Peyer's patch (tissue), 4 donors: Measurements from ENCODE around the gene UPF2. TPM values are rescaled to one million over a fixed set of nuclear protein-coding genes. Genes with fewer than 3 reads are reported as not detected.

Experiments
- DNase-seq, 3 donors: peaks; one replicate each; pipeline ENCODE4 v3.0.0-alpha.2; 2017 to 2019
- H3K27ac ChIP-seq, 4 donors: fragments of 200-600 bp; sonication (generic); one replicate each; pipeline ENCODE4 v1.5.1; 2016 to 2019
- H3K27me3 ChIP-seq, 2 donors: fragments of 200-600 bp; sonication (generic); one replicate each; pipeline ENCODE4 v1.5.1; 2019
- H3K36me3 ChIP-seq, 3 donors: fragments of 200-600 bp; sonication (generic); one replicate each; pipeline ENCODE4 v1.5.1; 2016 to 2019
- H3K4me1 ChIP-seq, 4 donors: fragments of 200-600 bp; sonication (generic); one replicate each; pipeline ENCODE4 v1.5.1; 2016 to 2019
- H3K4me3 ChIP-seq, 4 donors: fragments of 200-600 bp; sonication (generic); 1 replicate in 3 of 4; 2 replicates in 1 of 4; pipeline ENCODE4 v1.5.1; 2016 to 2019; ENCODE audit warnings: mild to moderate bottlenecking in 1 of 4
- H3K9me3 ChIP-seq, 4 donors: fragments of 200-600 bp; sonication (generic); one replicate each; pipeline ENCODE4 v1.5.1; 2016 to 2019; ENCODE audit warnings: mild to moderate bottlenecking in 1 of 4
- POLR2A ChIP-seq, 2 donors: fragments of 450-650 bp; IDR thresholded peaks; one replicate each; pipeline ENCODE4 v1.5.1; 2017; ENCODE audit warnings: antibody characterized with exemption in 2 of 2, mild to moderate bottlenecking in 2 of 2, moderate library complexity in 2 of 2
- total RNA-seq, 4 donors: library from RNA; depleted of rRNA; stranded (reverse); fragments of >200 nt; gene quantifications; one replicate each; pipeline ENCODE4 v1.1.0, GENCODE V29; 2016
- TF ChIP-seq, protein P1 (sequence below), 6 experiments: fragments of 450-650 bp in 4 of 6; fragments of 200-600 bp in 2 of 6; sonication (generic) in 1 of 6; IDR thresholded peaks; one replicate each; pipeline ENCODE4 v1.5.1; 2017 to 2019; ENCODE audit warnings: antibody characterized with exemption in 6 of 6, mild to moderate bottlenecking in 3 of 6, moderate library complexity in 1 of 6

The UPF2 gene
- total RNA-seq, 4 donors from 2014 or later: 12.6 to 56.1 (median 21.0) TPM

DNA sequence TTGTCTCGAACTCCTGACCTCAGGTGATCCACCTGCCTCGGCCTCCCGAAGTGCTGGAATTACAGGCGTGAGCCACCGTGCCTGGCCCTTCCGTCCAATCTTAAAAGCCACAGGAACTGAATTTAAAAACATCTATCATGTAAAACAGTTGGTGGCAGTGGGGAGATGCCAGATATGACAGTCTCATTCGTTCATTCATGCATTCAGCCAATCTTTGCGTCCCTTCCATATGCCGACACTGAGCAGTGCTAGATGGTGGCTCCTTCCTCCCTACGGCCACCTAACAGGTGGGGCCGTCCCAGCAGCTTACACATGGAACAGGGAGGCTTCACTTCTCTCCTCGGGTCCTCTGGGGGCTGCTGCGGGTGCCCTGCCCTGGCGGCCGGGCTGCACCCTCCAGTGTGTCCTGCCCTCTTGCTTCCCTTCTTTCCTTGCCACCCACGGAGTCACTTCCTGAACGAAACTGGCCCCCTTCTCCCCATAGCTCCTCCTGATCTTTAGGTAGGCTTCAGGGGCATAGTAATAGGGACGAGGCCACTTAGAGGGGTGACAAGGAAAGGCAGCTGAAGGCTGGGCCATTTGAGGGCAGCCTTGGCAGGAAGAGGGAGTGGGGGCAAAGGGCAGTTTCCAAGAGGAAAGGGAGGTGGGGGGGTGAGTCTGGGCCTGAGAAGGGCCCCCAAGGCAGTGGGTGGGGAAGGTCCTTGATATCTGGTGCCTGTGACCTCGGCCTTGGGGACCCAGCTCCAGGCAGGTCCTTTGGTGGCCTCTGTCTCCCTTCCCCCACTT, 165.6 kb downstream of the UPF2 start:
- no peak for TF ChIP-seq POLR2A (IDR thresholded peaks at IDR 0.05)
- TF ChIP-seq, protein P1, sequence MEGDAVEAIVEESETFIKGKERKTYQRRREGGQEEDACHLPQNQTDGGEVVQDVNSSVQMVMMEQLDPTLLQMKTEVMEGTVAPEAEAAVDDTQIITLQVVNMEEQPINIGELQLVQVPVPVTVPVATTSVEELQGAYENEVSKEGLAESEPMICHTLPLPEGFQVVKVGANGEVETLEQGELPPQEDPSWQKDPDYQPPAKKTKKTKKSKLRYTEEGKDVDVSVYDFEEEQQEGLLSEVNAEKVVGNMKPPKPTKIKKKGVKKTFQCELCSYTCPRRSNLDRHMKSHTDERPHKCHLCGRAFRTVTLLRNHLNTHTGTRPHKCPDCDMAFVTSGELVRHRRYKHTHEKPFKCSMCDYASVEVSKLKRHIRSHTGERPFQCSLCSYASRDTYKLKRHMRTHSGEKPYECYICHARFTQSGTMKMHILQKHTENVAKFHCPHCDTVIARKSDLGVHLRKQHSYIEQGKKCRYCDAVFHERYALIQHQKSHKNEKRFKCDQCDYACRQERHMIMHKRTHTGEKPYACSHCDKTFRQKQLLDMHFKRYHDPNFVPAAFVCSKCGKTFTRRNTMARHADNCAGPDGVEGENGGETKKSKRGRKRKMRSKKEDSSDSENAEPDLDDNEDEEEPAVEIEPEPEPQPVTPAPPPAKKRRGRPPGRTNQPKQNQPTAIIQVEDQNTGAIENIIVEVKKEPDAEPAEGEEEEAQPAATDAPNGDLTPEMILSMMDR (IDR thresholded peaks at IDR 0.05): no peak
- Histone ChIP-seq H3K4me1 (peaks cover 0 to 22% (median 3%) of the 10 kb centered on the region in 4 donors), H3K36me3 (no peaks in the 10 kb centered on the region), H3K4me3 (no peak overlapping the region), H3K27ac (no peak overlapping the region), H3K9me3 (no peaks in the 10 kb centered on the region), H3K27me3 (no peaks in the 10 kb centered on the region)
- no peak for DNase-seq

DNA sequence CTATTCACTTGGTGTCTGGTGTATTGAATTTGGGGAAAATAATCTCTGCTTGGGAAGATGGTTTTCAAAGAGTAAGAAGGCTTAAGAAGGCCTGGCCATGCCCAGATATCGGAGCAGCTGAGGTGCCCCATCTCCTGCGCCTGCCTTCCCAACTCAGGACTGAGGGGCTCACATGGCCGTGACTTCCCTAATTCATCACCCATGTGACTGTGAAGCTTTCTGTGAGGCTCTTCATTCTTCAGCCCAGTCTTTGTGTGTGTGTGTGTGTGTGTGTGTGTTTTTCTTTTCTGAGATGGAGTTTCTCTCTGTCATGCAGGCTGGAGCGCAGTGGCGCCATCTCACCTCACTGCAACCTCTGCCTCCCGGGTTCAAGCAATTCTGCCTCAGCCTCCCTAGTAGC, 166.3 kb downstream of the UPF2 start:
- Histone ChIP-seq H3K27ac (peak overlapping the region in 1 of 4 donors; percentile 71), H3K9me3 (no peaks in the 10 kb centered on the region), H3K36me3 (no peaks in the 10 kb centered on the region), H3K4me3 (no peak overlapping the region), H3K27me3 (no peaks in the 10 kb centered on the region), H3K4me1 (peaks cover 0 to 22% (median 3%) of the 10 kb centered on the region in 4 donors)
- DNase-seq: no peak
- TF ChIP-seq, protein P1 (IDR thresholded peaks at IDR 0.05): no peak
- TF ChIP-seq POLR2A (IDR thresholded peaks at IDR 0.05): no peak

DNA sequence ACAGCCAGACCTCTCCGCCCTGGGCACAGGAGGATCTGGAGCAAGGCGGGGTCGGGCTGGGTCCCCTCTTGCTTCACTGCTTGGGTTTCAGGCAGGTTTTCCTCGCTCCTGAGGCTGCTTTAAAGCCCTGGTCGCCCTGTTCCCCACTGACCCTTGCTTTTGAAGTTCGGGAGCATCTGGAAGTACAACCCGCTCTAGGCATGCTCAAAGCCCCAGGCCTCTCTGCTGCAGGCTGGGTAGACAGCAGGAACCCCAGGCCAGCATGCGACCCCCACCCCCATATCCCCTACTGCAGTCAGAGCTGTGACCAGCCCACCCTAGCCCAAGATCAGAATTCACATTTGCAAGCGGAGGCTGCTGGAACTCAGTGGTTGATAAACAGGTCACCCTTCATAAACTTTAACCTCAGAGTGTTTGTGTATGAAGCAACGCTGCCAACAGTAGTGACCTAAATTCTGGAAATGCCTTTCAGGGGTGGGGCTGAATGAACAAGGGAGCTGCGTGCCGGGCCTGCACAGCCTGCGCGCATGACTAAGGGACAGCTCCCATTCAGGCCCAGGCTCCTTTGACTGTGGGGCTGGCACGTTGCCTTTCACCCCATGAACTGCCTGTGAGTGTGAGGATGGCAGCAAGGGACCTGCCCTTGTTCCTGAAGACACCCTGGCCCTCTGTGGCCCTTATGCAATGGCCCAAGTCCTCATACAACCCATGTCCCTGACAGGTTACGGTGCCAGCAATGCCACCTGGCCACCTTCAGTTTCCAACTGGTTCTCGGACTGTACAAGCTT, 166.9 kb downstream of the UPF2 start:
- Histone ChIP-seq H3K27me3 (no peaks in the 10 kb centered on the region), H3K36me3 (no peaks in the 10 kb centered on the region), H3K9me3 (no peaks in the 10 kb centered on the region), H3K4me1 (peaks cover 0 to 22% (median 3%) of the 10 kb centered on the region in 4 donors), H3K4me3 (no peak overlapping the region), H3K27ac (peak overlapping the region in 1 of 4 donors; percentile 71)
- DNase-seq: peak in 2 of 3 donors; percentile 74 to 88
- TF ChIP-seq, protein P1 (IDR thresholded peaks at IDR 0.05): no peak
- TF ChIP-seq POLR2A (IDR thresholded peaks at IDR 0.05): no peak

DNA sequence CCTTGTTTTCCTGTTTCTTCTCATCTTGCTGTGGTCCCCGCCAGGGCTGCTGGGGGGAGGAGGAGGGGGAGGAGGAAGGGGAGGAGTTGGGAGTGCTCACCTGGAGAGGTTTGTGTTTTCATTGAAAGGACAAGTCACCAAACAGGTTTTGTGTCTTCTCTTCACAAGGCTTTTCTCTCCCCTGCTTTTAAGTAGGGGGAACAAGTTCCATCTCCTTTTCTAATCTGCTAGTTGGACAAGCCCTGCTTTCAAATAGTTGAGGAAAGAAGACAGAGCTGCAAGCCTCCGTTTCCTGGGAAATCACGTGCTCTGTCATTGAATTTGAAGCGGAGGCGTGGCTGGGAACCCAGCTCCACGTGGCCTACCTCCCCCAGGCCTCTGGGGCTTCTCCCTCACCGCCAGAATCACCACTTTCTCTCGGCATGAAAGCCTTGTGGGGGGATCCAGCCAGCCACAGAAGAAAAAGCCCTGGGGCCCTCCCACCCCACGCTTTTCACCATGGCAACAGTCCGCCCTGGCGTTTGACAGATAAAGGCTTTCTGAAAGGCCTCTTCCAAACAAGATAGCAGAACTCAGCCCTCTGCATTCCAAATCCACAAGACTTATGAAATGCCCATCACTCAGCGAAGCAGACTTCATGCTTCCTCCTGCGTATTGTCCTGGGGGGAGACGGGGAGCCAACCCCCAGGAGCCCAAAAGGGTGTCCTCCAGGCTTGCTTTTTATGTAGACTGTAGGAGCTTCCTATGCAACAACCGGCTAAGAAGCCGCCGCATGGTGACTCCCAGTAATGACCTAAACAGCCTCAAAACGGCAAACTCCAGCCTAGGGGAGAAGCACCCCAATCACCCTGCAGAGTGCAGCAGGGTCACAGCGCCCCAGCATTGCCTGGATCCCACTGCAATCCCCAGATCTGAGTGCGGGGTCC, 167.8 kb downstream of the UPF2 start:
- Histone ChIP-seq H3K27me3 (no peaks in the 10 kb centered on the region), H3K4me3 (no peak overlapping the region), H3K9me3 (no peaks in the 10 kb centered on the region), H3K4me1 (peaks cover 0 to 22% (median 3%) of the 10 kb centered on the region in 4 donors), H3K36me3 (no peaks in the 10 kb centered on the region), H3K27ac (peak overlapping the region in 1 of 4 donors; percentile 71)
- peak in 1 of 3 donors; percentile 44 for DNase-seq
- TF ChIP-seq, protein P1 (IDR thresholded peaks at IDR 0.05): no peak

DNA sequence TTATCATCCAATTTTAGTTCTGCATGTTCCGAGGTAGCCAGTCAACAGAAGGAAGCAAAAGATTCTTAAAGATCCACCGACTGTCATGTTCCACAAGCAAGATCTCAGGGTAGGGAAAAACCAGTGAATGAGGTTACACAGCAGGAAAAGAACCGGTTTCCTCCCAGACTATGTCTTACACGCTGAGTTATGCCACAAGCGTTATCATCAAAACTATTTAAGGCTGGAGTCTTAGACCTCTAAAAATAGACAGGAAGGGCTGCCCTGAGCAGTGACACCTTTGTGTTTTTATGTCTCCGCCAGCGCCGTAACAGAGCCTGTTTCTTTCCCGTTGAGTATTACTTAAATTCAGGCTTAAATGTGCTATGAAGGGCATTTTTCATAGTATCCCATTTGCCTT, 171.1 kb downstream of the UPF2 start:
- Histone ChIP-seq H3K27ac (no peak overlapping the region), H3K9me3 (no peaks in the 10 kb centered on the region)
- TF ChIP-seq, protein P1 (IDR thresholded peaks at IDR 0.05): no peak
- TF ChIP-seq POLR2A (IDR thresholded peaks at IDR 0.05): no peak

More for the DNA sequence above, 171.1 kb downstream of the UPF2 start:
- Histone ChIP-seq H3K4me1 (peaks cover 0 to 22% (median 3%) of the 10 kb centered on the region in 4 donors), H3K36me3 (no peaks in the 10 kb centered on the region), H3K4me3 (no peak overlapping the region), H3K27me3 (no peaks in the 10 kb centered on the region)
- DNase-seq: no peak
